H9 (cell line): ENCODE data around the gene PTDSS2. TPM values are rescaled to one million over a fixed set of nuclear protein-coding genes. Genes with fewer than 3 reads are reported as not detected.

Source experiments
- DNase-seq: peaks from one replicate; pipeline ENCODE4 v3.0.0-alpha.2; 2017
- H2AFZ ChIP-seq: one replicate; pipeline ENCODE4 v1.6.1; 2013; ENCODE audit warnings: mild to moderate bottlenecking, low read length, control low read depth, moderate library complexity
- H2AK5ac ChIP-seq: 2 replicates; pipeline ENCODE4 v1.6.1; 2013; ENCODE audit warnings: low read length, control low read depth, mixed read lengths; ENCODE audit not compliant: insufficient read length
- H2BK120ac ChIP-seq: one replicate; pipeline ENCODE4 v1.6.1; 2013; ENCODE audit warnings: low read depth, mild to moderate bottlenecking, low read length, control low read depth, inconsistent platforms; ENCODE audit not compliant: poor library complexity, severe bottlenecking
- H2BK12ac ChIP-seq: 2 replicates; pipeline ENCODE4 v1.6.1; 2013; ENCODE audit warnings: low read length, control low read depth, mixed read lengths, low read depth; ENCODE audit not compliant: insufficient read length
- H2BK15ac ChIP-seq: 2 replicates; pipeline ENCODE4 v1.6.1; 2013; ENCODE audit warnings: low read depth, low read length, control low read depth
- H2BK20ac ChIP-seq: one replicate; pipeline ENCODE4 v1.6.1; 2013; ENCODE audit warnings: low read depth, mild to moderate bottlenecking, low read length, control low read depth, inconsistent platforms; ENCODE audit not compliant: poor library complexity, severe bottlenecking
- H2BK5ac ChIP-seq: 2 replicates; pipeline ENCODE4 v1.6.1; 2013; ENCODE audit warnings: low read length, control low read depth, mixed read lengths; ENCODE audit not compliant: insufficient read length
- H3K14ac ChIP-seq: 2 replicates; pipeline ENCODE4 v1.6.1; 2013; ENCODE audit warnings: low read length, control low read depth; ENCODE audit not compliant: insufficient read depth
- H3K18ac ChIP-seq: 2 replicates; pipeline ENCODE4 v1.6.1; 2013; ENCODE audit warnings: low read depth, mild to moderate bottlenecking, mixed read lengths, low read length, control low read depth; ENCODE audit not compliant: insufficient read length
- H3K23ac ChIP-seq: 2 replicates; pipeline ENCODE4 v1.6.1; 2013; ENCODE audit warnings: low read length, control low read depth, mixed read lengths, low read depth; ENCODE audit not compliant: insufficient read length
- H3K23me2 ChIP-seq: 2 replicates; pipeline ENCODE4 v1.6.1; 2013; ENCODE audit warnings: low read depth, mild to moderate bottlenecking, mixed read lengths, low read length, control low read depth; ENCODE audit not compliant: insufficient read length, poor library complexity, severe bottlenecking
- H3K27ac ChIP-seq: 2 replicates; pipeline ENCODE4 v1.5.1; 2013; ENCODE audit warnings: low read length, control low read depth, mixed read lengths, low read depth; ENCODE audit not compliant: insufficient read length
- H3K27me3 ChIP-seq: 2 replicates; pipeline ENCODE4 v1.6.1; 2013; ENCODE audit warnings: low read length, control low read depth, inconsistent platforms; ENCODE audit not compliant: insufficient read depth
- H3K4ac ChIP-seq: 2 replicates; pipeline ENCODE4 v1.6.1; 2013; ENCODE audit warnings: low read depth, mild to moderate bottlenecking, control low read depth, inconsistent platforms, low read length, moderate library complexity
- H3K4me1 ChIP-seq: 2 replicates; pipeline ENCODE4 v1.6.1; 2013; ENCODE audit warnings: low read length, control low read depth, inconsistent platforms; ENCODE audit not compliant: insufficient read depth
- H3K4me2 ChIP-seq: 2 replicates; pipeline ENCODE4 v1.6.1; 2013; ENCODE audit warnings: low read length, control low read depth, mixed read lengths; ENCODE audit not compliant: insufficient read length, insufficient read depth
- H3K56ac ChIP-seq: 2 replicates; pipeline ENCODE4 v1.6.1; 2013; ENCODE audit warnings: low read depth, mild to moderate bottlenecking, mixed read lengths, low read length, control low read depth; ENCODE audit not compliant: insufficient read length
- H3K79me1 ChIP-seq: 2 replicates; pipeline ENCODE4 v1.6.1; 2013; ENCODE audit warnings: low read depth, mild to moderate bottlenecking, moderate library complexity, low read length, control low read depth, inconsistent platforms; ENCODE audit not compliant: insufficient read depth, poor library complexity, severe bottlenecking
- H3K79me2 ChIP-seq: 2 replicates; pipeline ENCODE4 v1.6.1; 2013; ENCODE audit warnings: low read length, control low read depth, inconsistent platforms; ENCODE audit not compliant: insufficient read depth
- H3K9ac ChIP-seq: 2 replicates; pipeline ENCODE4 v1.6.1; 2013; ENCODE audit warnings: low read length, control low read depth, mixed read lengths; ENCODE audit not compliant: insufficient read length; ENCODE audit errors: extremely low read depth
- H3K9me3 ChIP-seq: one replicate; pipeline ENCODE4 v1.6.1; 2013; ENCODE audit warnings: low read depth, low read length, inconsistent platforms; ENCODE audit not compliant: control insufficient read depth
- H3T11ph ChIP-seq: one replicate; pipeline ENCODE4 v1.6.1; 2013; ENCODE audit warnings: mild to moderate bottlenecking, low read length, control low read depth, inconsistent platforms
- H4K20me1 ChIP-seq: one replicate; pipeline ENCODE4 v1.6.1; 2013; ENCODE audit not compliant: control insufficient read depth, insufficient read length, insufficient read depth
- H4K5ac ChIP-seq: 2 replicates; pipeline ENCODE4 v1.6.1; 2013; ENCODE audit warnings: low read depth, mild to moderate bottlenecking, mixed read lengths, low read length, control low read depth; ENCODE audit not compliant: insufficient read length
- H4K8ac ChIP-seq: replicated peaks from 2 replicates; pipeline ENCODE4 v1.6.1; 2013; ENCODE audit warnings: low read length, control low read depth, mixed read lengths, low read depth; ENCODE audit not compliant: insufficient read length
- H4K91ac ChIP-seq: 2 replicates; pipeline ENCODE4 v1.6.1; 2013; ENCODE audit warnings: low read depth, mild to moderate bottlenecking, moderate library complexity, mixed read lengths, low read length, control low read depth; ENCODE audit not compliant: insufficient read length
- H3K27ac Mint-ChIP-seq, 3 experiments: 2 replicates in 2 of 3; 3 replicates in 1 of 3; pipeline ENCODE4 v1.8.0; 2020 to 2021; ENCODE audit warnings: mixed read lengths in 3 of 3, mild to moderate bottlenecking in 1 of 3, moderate library complexity in 1 of 3
- H3K27me3 Mint-ChIP-seq: 2 replicates; pipeline ENCODE4 v1.8.0; 2021; ENCODE audit warnings: low read depth, mild to moderate bottlenecking, moderate library complexity, mixed read lengths
- H3K36me3 Mint-ChIP-seq, 3 experiments: 2 replicates in 2 of 3; 3 replicates in 1 of 3; pipeline ENCODE4 v1.8.0; 2020 to 2021; ENCODE audit warnings: low read depth in 3 of 3, mixed read lengths in 3 of 3; ENCODE audit not compliant: insufficient read depth in 1 of 3
- H3K4me1 Mint-ChIP-seq, 2 experiments: 2 replicates each; pipeline ENCODE4 v1.8.0; 2020; ENCODE audit warnings: mixed read lengths in 2 of 2
- H3K4me3 Mint-ChIP-seq, 2 experiments: 2 replicates in 1 of 2; 3 replicates in 1 of 2; pipeline ENCODE4 v1.8.0; 2020 to 2021; ENCODE audit warnings: mild to moderate bottlenecking in 2 of 2, mixed read lengths in 2 of 2, moderate library complexity in 1 of 2
- H3K9me3 Mint-ChIP-seq, 2 experiments: 2 replicates in 1 of 2; 3 replicates in 1 of 2; pipeline ENCODE4 v1.8.0; 2020; ENCODE audit warnings: mild to moderate bottlenecking in 2 of 2, mixed read lengths in 2 of 2, moderate library complexity in 1 of 2
- WGBS: extraction: QIAGEN DNeasy Blood & Tissue Kit; methylation state at CpG from one replicate; pipeline ENCODE4 v1.1.7; 2013; ENCODE audit warnings: missing lambda C conversion rate, low lambda C conversion rate, mixed read lengths; ENCODE audit not compliant: insufficient read length; ENCODE audit errors: extremely low coverage; 5-methylcytosine and 5-hydroxymethylcytosine counted together
- total RNA-seq: library from RNA; stranded (reverse); gene quantifications from 2 replicates; pipeline ENCODE4 v1.2.1, GENCODE V29; 2021
- TF ChIP-seq, protein P1 (sequence below): fragments of 200-600 bp; sonication (generic); conservative IDR thresholded peaks from 3 replicates; pipeline ENCODE4 v1.8.0; 2021; ENCODE audit warnings: antibody characterized with exemption, mild to moderate bottlenecking

Gene PTDSS2
- total RNA-seq, 1 experiment from 2014 or later, result 55.3 TPM

DNA sequence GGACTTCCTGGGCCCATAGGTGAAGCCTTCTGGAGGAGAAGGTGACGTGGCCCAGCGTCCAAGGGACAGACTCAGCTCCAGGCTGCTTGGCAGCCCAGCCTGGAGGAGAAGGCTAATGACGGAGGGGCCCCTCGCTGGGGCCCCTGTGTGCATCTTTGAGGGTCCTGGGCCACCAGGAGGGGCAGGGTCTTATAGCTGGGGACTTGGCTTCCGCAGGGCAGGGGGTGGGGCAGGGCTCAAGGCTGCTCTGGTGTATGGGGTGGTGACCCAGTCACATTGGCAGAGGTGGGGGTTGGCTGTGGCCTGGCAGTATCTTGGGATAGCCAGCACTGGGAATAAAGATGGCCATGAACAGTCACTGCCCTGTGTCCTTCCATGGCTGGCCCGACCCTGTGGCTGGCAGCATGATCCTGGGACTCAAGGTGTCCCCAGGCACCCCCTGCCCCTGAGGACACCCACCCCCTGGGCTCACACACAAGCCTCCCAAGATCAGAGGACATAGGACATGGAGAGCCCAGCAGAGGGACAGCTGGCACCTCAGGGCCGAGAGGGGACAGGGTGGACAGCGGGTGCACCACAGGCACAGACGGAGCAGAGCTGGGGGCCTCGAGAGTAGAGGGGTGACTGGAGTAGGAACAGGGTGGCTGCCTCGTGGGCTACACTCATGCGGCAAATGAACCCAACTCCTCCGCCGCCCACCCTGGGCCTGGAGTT, 45.4 kb upstream of the PTDSS2 start:
- H3K27me3 Mint-ChIP-seq, result 0 out of 2 replicates have a peak, but pooled peaks cover 2% of the 10 kb centered on the region
- Histone ChIP-seq H2AK5ac (no peak overlapping the region), H2BK120ac (no peak overlapping the region), H4K8ac (no peak overlapping the region), H4K91ac (no peak overlapping the region), H3K9ac (no peak overlapping the region), H4K20me1 (no peaks in the 10 kb centered on the region), H3K14ac (no peak overlapping the region; the same call in 1 of the 2 replicates), H3K4me2 (no peak overlapping the region), H2BK5ac (no peak overlapping the region), H3K27ac (no peak overlapping the region), H2BK15ac (no peak overlapping the region), H3K23me2 (peaks cover 8% of the 10 kb centered on the region), H3K4me1 (no peaks in the 10 kb centered on the region), H3K18ac (no peak overlapping the region), H3K27me3 (no peaks in the 10 kb centered on the region), H4K5ac (no peak overlapping the region), H2BK12ac (no peak overlapping the region), H3K79me2 (no peaks in the 10 kb centered on the region), H3K79me1 (no peaks in the 10 kb centered on the region), H3T11ph (no peak overlapping the region), H3K9me3 (no peaks in the 10 kb centered on the region), H3K4ac (no peak overlapping the region), H2BK20ac (no peak overlapping the region), H2AFZ (no peak overlapping the region), H3K56ac (no peak overlapping the region), H3K23ac (no peak overlapping the region)
- WGBS, result no CpG with 5 or more reads among the region's 14 CpGs
- H3K9me3 Mint-ChIP-seq, result peaks cover 2 to 3% of the 10 kb centered on the region in 2 experiments; a peak in 2 of 5 replicates
- DNase-seq, result no peak
- no peak overlapping the region for H3K4me3 Mint-ChIP-seq
- H3K27ac Mint-ChIP-seq, result no peak overlapping the region
- peaks cover 0 to 4% (median 3%) of the 10 kb centered on the region in 3 experiments; a peak in 5 of 7 replicates for H3K36me3 Mint-ChIP-seq
- H3K4me1 Mint-ChIP-seq, result peaks cover 2 to 5% of the 10 kb centered on the region in 2 experiments; a peak in 3 of 4 replicates
- TF ChIP-seq, protein P1, sequence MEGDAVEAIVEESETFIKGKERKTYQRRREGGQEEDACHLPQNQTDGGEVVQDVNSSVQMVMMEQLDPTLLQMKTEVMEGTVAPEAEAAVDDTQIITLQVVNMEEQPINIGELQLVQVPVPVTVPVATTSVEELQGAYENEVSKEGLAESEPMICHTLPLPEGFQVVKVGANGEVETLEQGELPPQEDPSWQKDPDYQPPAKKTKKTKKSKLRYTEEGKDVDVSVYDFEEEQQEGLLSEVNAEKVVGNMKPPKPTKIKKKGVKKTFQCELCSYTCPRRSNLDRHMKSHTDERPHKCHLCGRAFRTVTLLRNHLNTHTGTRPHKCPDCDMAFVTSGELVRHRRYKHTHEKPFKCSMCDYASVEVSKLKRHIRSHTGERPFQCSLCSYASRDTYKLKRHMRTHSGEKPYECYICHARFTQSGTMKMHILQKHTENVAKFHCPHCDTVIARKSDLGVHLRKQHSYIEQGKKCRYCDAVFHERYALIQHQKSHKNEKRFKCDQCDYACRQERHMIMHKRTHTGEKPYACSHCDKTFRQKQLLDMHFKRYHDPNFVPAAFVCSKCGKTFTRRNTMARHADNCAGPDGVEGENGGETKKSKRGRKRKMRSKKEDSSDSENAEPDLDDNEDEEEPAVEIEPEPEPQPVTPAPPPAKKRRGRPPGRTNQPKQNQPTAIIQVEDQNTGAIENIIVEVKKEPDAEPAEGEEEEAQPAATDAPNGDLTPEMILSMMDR, result no peak
